Astrocyte of the hippocampus (primary cell): Measurements from ENCODE around the gene NSMF.

Experiments used
- DNase-seq: peaks from one replicate; pipeline ENCODE4 v3.0.0; 2011; ENCODE audit warnings: low read depth, low spot score

NSMF gene

GRCh38 chr9:137432687-137433348 is 26.3 kb downstream of the NSMF start:
- no peak for DNase-seq

GRCh38 chr9:137431416-137431931 is 27.7 kb downstream of the NSMF start:
- no peak for DNase-seq

- DNase-seq, result no peak
These were observed 28.3 kb downstream of the NSMF start for GRCh38 chr9:137430723-137431415.

- no peak for DNase-seq
These were observed 29.0 kb downstream of the NSMF start for GRCh38 chr9:137429974-137430722.

GRCh38 chr9:137429546-137429890 is 29.6 kb downstream of the NSMF start:
- no peak for DNase-seq

GRCh38 chr9:137428841-137429545 is 30.1 kb downstream of the NSMF start:
- DNase-seq, result no peak

- no peak for DNase-seq
These were observed 30.9 kb downstream of the NSMF start for GRCh38 chr9:137428311-137428630.

GRCh38 chr9:137427454-137428310 is 31.5 kb downstream of the NSMF start:
- no peak for DNase-seq

- DNase-seq, result no peak
These were observed 33.0 kb downstream of the NSMF start for GRCh38 chr9:137426018-137426681.

GRCh38 chr9:137423514-137424291 is 35.4 kb downstream of the NSMF start:
- DNase-seq, result no peak

- DNase-seq, result peak; percentile 97
These were observed 36.3 kb downstream of the NSMF start, which contains the start of the genes EXD3 and NOXA1 for GRCh38 chr9:137422604-137423513. EXD3 (minus strand) TSS chr9:137423162; CDS start chr9:137395357, 27,805 bp downstream. NOXA1 (plus strand) TSS chr9:137423393; CDS start chr9:137423530, 137 bp downstream.

- DNase-seq, result no peak
These were observed 37.1 kb downstream of the NSMF start for GRCh38 chr9:137421838-137422603.

GRCh38 chr9:137417161-137418021 is 41.7 kb downstream of the NSMF start:
- DNase-seq, result no peak

GRCh38 chr9:137416563-137417151 is 42.5 kb downstream of the NSMF start:
- no peak for DNase-seq

GRCh38 chr9:137416006-137416562 is 43.0 kb downstream of the NSMF start:
- no peak for DNase-seq

GRCh38 chr9:137415451-137415850 is 43.7 kb downstream of the NSMF start:
- no peak for DNase-seq
